ENCODE measurements around the gene CCSER2. TPM values are rescaled to one million over a fixed set of nuclear protein-coding genes. Genes with fewer than 3 reads are reported as not detected.
"Not testable (repeated sequence)": the region's sequence is repeated elsewhere in the genome, so short reads cannot be mapped to it uniquely, and the experiment has no call there.

The CCSER2 gene
- total and polyA plus RNA-seq, 7 experiments from 2014 or later, result 59.1 to 133 (median 93.4) TPM

DNA sequence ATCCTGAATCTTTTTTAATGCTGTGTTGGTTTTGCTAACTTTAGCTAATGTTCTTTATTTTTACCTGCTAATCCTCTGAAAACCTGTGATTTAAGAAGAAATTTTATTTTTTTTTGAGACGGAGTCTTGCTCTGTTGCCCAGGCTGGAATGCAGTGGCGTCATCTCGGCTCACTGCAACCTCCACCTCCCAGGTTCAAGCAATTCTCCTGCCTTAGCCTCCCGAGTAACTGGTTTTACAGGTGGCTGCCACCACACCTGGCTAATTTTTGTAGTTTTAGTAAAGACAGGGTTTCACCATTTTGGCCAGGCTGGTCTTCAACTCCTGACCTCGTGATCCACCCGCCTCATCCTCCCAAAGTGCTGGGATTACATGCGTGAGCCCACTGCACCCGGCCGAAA is 170.7 kb downstream of the CCSER2 start:
- H3K27ac ChIP-seq (ENCODE audit: low read depth, low read length); H3K27me3 ChIP-seq (ENCODE audit: control insufficient read depth in 2 of 2, insufficient read depth in 2 of 2, low read length in 2 of 2); H3K9me3 Mint-ChIP-seq; H3K27me3 Mint-ChIP-seq; H3K27ac Mint-ChIP-seq; H3K4me3 ChIP-seq (ENCODE audit: low read length); H3K4me1 ChIP-seq (ENCODE audit: control insufficient read depth in 2 of 2, insufficient read depth in 2 of 2, low read length in 2 of 2); H3K36me3 ChIP-seq (ENCODE audit: control insufficient read depth in 2 of 3, insufficient read depth in 3 of 3, low read length in 3 of 3); DNase-seq; POLR2A ChIA-PET; H3K4me3 Mint-ChIP-seq; H3K9me3 ChIP-seq (ENCODE audit: control insufficient read depth in 2 of 3, low read length in 3 of 3); ATAC-seq: not testable (repeated sequence)
- peaks cover 4 to 22% (median 10%) of the 10 kb centered on the region in 5 donors for H3K36me3 Mint-ChIP-seq
- CTCF ChIA-PET, result interaction anchor here (0.7 kb wide), 1 partner anchor 39 kb away, joined by 3 read pairs; no protein-coding TSS in a partner anchor
- intact Hi-C loops (cut with micrococcal nuclease), result loop anchor here in 1 of 2 donors (2.0 kb wide), 1 partner anchor 14 kb away; no protein-coding TSS in a partner anchor
- H3K4me1 Mint-ChIP-seq, result peaks cover 15 to 39% (median 36%) of the 10 kb centered on the region in 7 donors

DNA sequence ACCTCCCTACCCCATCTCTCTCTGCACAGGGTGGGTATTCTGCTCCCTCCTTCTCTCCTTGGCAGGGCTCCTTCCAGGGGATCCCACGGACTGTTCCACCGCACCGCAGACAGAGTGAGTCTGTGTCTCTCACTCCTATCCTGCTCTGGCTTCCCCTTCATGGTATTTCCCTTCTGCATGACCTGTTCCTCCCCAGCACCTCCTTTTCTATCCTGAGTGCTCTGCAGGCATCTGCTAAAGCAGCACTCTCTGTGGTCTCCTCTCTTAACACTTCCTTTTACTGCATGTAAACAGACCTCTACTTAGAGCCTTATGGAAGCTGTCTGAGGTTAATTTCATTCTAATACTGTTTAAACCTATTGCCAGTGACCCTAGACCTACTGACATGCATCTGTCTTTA is 171.5 kb downstream of the CCSER2 start:
- no peak for ATAC-seq
- CTCF ChIA-PET, result no interaction called here

DNA sequence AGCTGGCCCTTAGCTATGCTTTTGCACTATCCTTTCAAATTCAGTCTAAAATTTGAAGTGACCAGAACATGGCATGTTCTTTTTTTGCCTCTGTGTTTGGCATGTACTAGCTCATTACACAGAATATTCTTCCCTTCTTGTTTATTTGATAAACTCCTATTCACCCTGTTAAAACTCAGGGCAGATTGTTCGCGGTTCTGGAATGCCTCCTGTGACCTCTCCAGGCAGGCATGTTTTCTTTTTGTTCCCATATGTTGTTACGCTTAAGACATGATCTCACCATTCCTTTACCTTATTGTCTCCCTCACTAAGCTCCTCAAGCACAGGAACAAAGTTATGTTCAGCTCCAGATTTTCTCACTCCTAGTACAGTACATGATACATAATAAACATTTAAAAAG is 181.7 kb downstream of the CCSER2 start:
- no peaks in the 10 kb centered on the region for H3K4me1 ChIP-seq (ENCODE audit: control insufficient read depth in 2 of 2, insufficient read depth in 2 of 2, low read length in 2 of 2)
- Mint-ChIP-seq H3K27ac (peak overlapping the region in 1 of 9 donors; percentile 26), H3K9me3 (no peaks in the 10 kb centered on the region), H3K27me3 (no peaks in the 10 kb centered on the region), H3K4me3 (no peak overlapping the region), H3K4me1 (peaks cover 0 to 7% (median 0%) of the 10 kb centered on the region in 7 donors), H3K36me3 (peaks cover 12 to 17% (median 15%) of the 10 kb centered on the region in 5 donors)
- H3K27me3 ChIP-seq (ENCODE audit: control insufficient read depth in 2 of 2, insufficient read depth in 2 of 2, low read length in 2 of 2), result no peaks in the 10 kb centered on the region
- no peak overlapping the region for H3K4me3 ChIP-seq (ENCODE audit: low read length)
- intact Hi-C loops (cut with micrococcal nuclease), result no loop called here
- H3K36me3 ChIP-seq (ENCODE audit: control insufficient read depth in 2 of 3, insufficient read depth in 3 of 3, low read length in 3 of 3), result peaks cover 5 to 30% (median 10%) of the 10 kb centered on the region in 3 experiments
- CTCF ChIA-PET, result interaction anchor here (0.9 kb wide), 1 partner anchor 86 kb away, joined by 3 read pairs; no protein-coding TSS in a partner anchor
- POLR2A ChIA-PET, result no interaction called here
- DNase-seq (no peak), ATAC-seq (no peak)
- H3K9me3 ChIP-seq (ENCODE audit: control insufficient read depth in 2 of 3, low read length in 3 of 3), result no peaks in the 10 kb centered on the region
- no peak overlapping the region for H3K27ac ChIP-seq (ENCODE audit: low read depth, low read length)

More for the DNA sequence above, 171.5 kb downstream of the CCSER2 start:
- H3K36me3 ChIP-seq (ENCODE audit: control insufficient read depth in 2 of 3, insufficient read depth in 3 of 3, low read length in 3 of 3), result no peaks in the 10 kb centered on the region
- Mint-ChIP-seq H3K27ac (peak overlapping the region in 6 of 9 donors; percentile 1 to 63 (median 40)), H3K4me1 (peaks cover 11 to 32% (median 30%) of the 10 kb centered on the region in 7 donors), H3K9me3 (no peaks in the 10 kb centered on the region), H3K36me3 (peaks cover 4 to 15% (median 10%) of the 10 kb centered on the region in 5 donors), H3K4me3 (no peak overlapping the region), H3K27me3 (no peaks in the 10 kb centered on the region)
- no peaks in the 10 kb centered on the region for H3K27me3 ChIP-seq (ENCODE audit: control insufficient read depth in 2 of 2, insufficient read depth in 2 of 2, low read length in 2 of 2)
- H3K4me1 ChIP-seq (ENCODE audit: control insufficient read depth in 2 of 2, insufficient read depth in 2 of 2, low read length in 2 of 2), result no peaks in the 10 kb centered on the region
- no peak overlapping the region for H3K4me3 ChIP-seq (ENCODE audit: low read length)
- intact Hi-C loops (cut with micrococcal nuclease), result loop anchor here in 1 of 2 donors (2.0 kb wide), 1 partner anchor 13 kb away; no protein-coding TSS in a partner anchor
- POLR2A ChIA-PET, result no interaction called here
- no peaks in the 10 kb centered on the region for H3K9me3 ChIP-seq (ENCODE audit: control insufficient read depth in 2 of 3, low read length in 3 of 3)
- H3K27ac ChIP-seq (ENCODE audit: low read depth, low read length), result no peak overlapping the region
- DNase-seq, result no peak

DNA sequence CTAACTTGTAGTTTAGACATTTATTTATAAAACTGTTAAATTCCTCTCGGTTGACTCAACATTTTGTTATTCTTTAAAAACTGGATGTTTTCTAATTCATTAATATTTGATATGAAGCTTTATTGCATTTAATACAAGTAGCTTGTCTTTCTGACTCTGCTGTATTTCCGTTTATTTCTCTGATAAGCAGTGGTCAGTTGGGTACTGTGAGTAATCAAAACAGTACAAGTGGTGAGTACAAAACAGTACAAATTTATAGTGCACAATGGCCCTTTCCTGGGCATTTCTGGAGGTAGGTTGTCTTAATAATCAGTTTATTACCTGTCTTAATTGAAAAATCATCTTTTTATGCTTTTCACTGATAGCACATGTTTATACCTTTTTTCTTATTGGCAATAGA is 182.7 kb downstream of the CCSER2 start:
- peaks cover 5 to 34% (median 10%) of the 10 kb centered on the region in 3 experiments for H3K36me3 ChIP-seq (ENCODE audit: control insufficient read depth in 2 of 3, insufficient read depth in 3 of 3, low read length in 3 of 3)
- Mint-ChIP-seq H3K27ac (no peak overlapping the region), H3K36me3 (peaks cover 12 to 20% (median 17%) of the 10 kb centered on the region in 5 donors), H3K27me3 (no peaks in the 10 kb centered on the region), H3K4me1 (peaks cover 0 to 7% (median 0%) of the 10 kb centered on the region in 7 donors), H3K4me3 (no peak overlapping the region), H3K9me3 (no peaks in the 10 kb centered on the region)
- intact Hi-C loops (cut with micrococcal nuclease), result no loop called here
- H3K9me3 ChIP-seq (ENCODE audit: control insufficient read depth in 2 of 3, low read length in 3 of 3), result no peaks in the 10 kb centered on the region
- no peaks in the 10 kb centered on the region for H3K27me3 ChIP-seq (ENCODE audit: control insufficient read depth in 2 of 2, insufficient read depth in 2 of 2, low read length in 2 of 2)
- H3K4me3 ChIP-seq (ENCODE audit: low read length), result no peak overlapping the region
- ATAC-seq (no peak), DNase-seq (no peak)
- ChIA-PET POLR2A (no interaction called here), CTCF (interaction anchor here (1.9 kb wide), 1 partner anchor 81 kb away, joined by 9 read pairs; no protein-coding TSS in a partner anchor)
- H3K27ac ChIP-seq (ENCODE audit: low read depth, low read length), result no peak overlapping the region
- no peaks in the 10 kb centered on the region for H3K4me1 ChIP-seq (ENCODE audit: control insufficient read depth in 2 of 2, insufficient read depth in 2 of 2, low read length in 2 of 2)

DNA sequence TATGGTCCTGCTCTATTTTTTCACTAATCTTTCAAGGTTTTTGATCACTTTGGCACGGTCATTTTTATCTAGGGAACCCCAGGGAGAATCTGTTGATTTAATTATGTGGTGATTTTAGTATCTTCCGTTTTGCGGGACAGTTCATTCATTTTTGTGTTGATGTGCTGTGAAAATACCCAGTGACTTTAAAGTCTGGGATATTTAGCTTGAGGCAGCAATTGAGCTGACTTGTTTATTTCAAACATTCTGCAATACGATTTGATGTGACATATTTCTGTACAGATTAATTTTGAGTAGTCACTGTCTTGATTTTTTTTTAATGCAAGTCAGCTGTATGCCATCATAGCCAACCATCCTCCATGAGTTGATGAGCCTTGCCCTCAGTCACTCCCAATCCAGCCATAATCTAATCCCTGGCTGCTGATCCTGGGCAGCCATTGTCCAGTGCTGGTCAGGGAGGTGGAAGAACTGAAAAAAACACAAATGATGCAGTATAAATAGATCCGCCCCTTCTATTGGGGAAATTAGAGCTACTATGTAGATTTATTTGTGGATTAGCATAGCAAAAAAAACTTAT is 183.4 kb downstream of the CCSER2 start:
- Mint-ChIP-seq H3K4me3 (no peak overlapping the region), H3K27me3 (no peaks in the 10 kb centered on the region), H3K9me3 (no peaks in the 10 kb centered on the region), H3K36me3 (peaks cover 12 to 21% (median 17%) of the 10 kb centered on the region in 5 donors), H3K4me1 (peaks cover 0 to 7% (median 0%) of the 10 kb centered on the region in 7 donors), H3K27ac (peak overlapping the region in 2 of 9 donors; percentile 32 to 87)
- ChIA-PET POLR2A (no interaction called here), CTCF (interaction anchor here (1.9 kb wide), 1 partner anchor 82 kb away, joined by 9 read pairs; no protein-coding TSS in a partner anchor)
- H3K4me3 ChIP-seq (ENCODE audit: low read length), result no peak overlapping the region
- H3K27ac ChIP-seq (ENCODE audit: low read depth, low read length), result no peak overlapping the region
- ATAC-seq (no peak), DNase-seq (no peak)
- no peaks in the 10 kb centered on the region for H3K9me3 ChIP-seq (ENCODE audit: control insufficient read depth in 2 of 3, low read length in 3 of 3)
- H3K4me1 ChIP-seq (ENCODE audit: control insufficient read depth in 2 of 2, insufficient read depth in 2 of 2, low read length in 2 of 2), result no peaks in the 10 kb centered on the region
- peaks cover 5 to 34% (median 10%) of the 10 kb centered on the region in 3 experiments for H3K36me3 ChIP-seq (ENCODE audit: control insufficient read depth in 2 of 3, insufficient read depth in 3 of 3, low read length in 3 of 3)
- intact Hi-C loops (cut with micrococcal nuclease), result loop anchor here in 1 of 2 donors (2.0 kb wide), 1 partner anchor 13 kb away; no protein-coding TSS in a partner anchor
- H3K27me3 ChIP-seq (ENCODE audit: control insufficient read depth in 2 of 2, insufficient read depth in 2 of 2, low read length in 2 of 2), result no peaks in the 10 kb centered on the region

DNA sequence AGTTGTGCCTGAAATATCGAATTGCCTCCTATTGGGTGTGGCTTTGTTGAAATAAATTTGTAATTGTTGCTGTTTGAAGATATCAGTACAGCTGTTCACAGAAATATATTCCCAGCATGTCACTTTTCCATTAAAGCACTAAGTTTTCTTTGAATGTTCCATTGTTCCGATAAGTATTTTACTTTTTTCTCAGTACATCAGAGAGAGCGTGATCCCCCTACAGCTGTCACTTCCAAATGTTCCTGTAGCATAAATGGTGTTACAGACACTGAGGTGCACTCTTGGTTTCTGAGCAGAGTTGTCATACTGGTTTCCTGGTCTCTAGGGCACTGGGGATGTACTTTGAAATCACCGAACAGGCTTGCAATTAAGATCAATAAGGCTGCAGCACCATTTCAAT is 189.2 kb downstream of the CCSER2 start:
- Mint-ChIP-seq H3K4me1 (peaks cover 0 to 10% (median 0%) of the 10 kb centered on the region in 7 donors), H3K36me3 (peaks cover 10 to 21% (median 17%) of the 10 kb centered on the region in 5 donors), H3K9me3 (no peaks in the 10 kb centered on the region), H3K4me3 (no peak overlapping the region), H3K27me3 (no peaks in the 10 kb centered on the region), H3K27ac (peak overlapping the region in 2 of 9 donors; percentile 19 to 23)
- ATAC-seq (no peak), DNase-seq (no peak)
- ChIA-PET POLR2A (no interaction called here), CTCF (no interaction called here)
- H3K27ac ChIP-seq (ENCODE audit: low read depth, low read length), result no peak overlapping the region
- intact Hi-C loops (cut with micrococcal nuclease), result no loop called here
- peaks cover 0 to 25% (median 10%) of the 10 kb centered on the region in 3 experiments for H3K36me3 ChIP-seq (ENCODE audit: control insufficient read depth in 2 of 3, insufficient read depth in 3 of 3, low read length in 3 of 3)
- no peaks in the 10 kb centered on the region for H3K4me1 ChIP-seq (ENCODE audit: control insufficient read depth in 2 of 2, insufficient read depth in 2 of 2, low read length in 2 of 2)
- no peak overlapping the region for H3K4me3 ChIP-seq (ENCODE audit: low read length)
- no peaks in the 10 kb centered on the region for H3K27me3 ChIP-seq (ENCODE audit: control insufficient read depth in 2 of 2, insufficient read depth in 2 of 2, low read length in 2 of 2)
- H3K9me3 ChIP-seq (ENCODE audit: control insufficient read depth in 2 of 3, low read length in 3 of 3), result no peaks in the 10 kb centered on the region
